GM19099 (cell line): Measurements from ENCODE around the gene KPTN.

Experiments
- POLR2A ChIP-seq: IDR thresholded peaks from 3 replicates; pipeline ENCODE4 v1.6.1; 2011; ENCODE audit warnings: low read depth; ENCODE audit not compliant: insufficient read length; ENCODE audit errors: extremely low read depth

Gene KPTN

GRCh38 chr19:47444388-47444821 lies 39.6 kb downstream of the KPTN start:
- TF ChIP-seq POLR2A: no peak

GRCh38 chr19:47443331-47443730 lies 40.7 kb downstream of the KPTN start:
- TF ChIP-seq POLR2A: no peak

- TF ChIP-seq POLR2A: no peak
These were observed 45.2 kb downstream of the KPTN start for GRCh38 chr19:47438793-47439220.

- TF ChIP-seq POLR2A: no peak
These were observed 46.5 kb downstream of the KPTN start for GRCh38 chr19:47437500-47437899.

GRCh38 chr19:47436712-47437401 lies 47.2 kb downstream of the KPTN start:
- TF ChIP-seq POLR2A: no peak

- no peak for TF ChIP-seq POLR2A
These were observed 48.1 kb downstream of the KPTN start for GRCh38 chr19:47435883-47436417.

GRCh38 chr19:47435196-47435595 lies 48.8 kb downstream of the KPTN start:
- no peak for TF ChIP-seq POLR2A

- no peak for TF ChIP-seq POLR2A
These were observed 49.9 kb downstream of the KPTN start for GRCh38 chr19:47434088-47434487.

- no peak for TF ChIP-seq POLR2A
These were observed 50.9 kb downstream of the KPTN start for GRCh38 chr19:47433121-47433520.

- TF ChIP-seq POLR2A: no peak
These were observed 51.5 kb downstream of the KPTN start for GRCh38 chr19:47432499-47432898.

- no peak for TF ChIP-seq POLR2A
These were observed 51.9 kb downstream of the KPTN start for GRCh38 chr19:47432091-47432490.

- no peak for TF ChIP-seq POLR2A
These were observed 53.8 kb downstream of the KPTN start for GRCh38 chr19:47430041-47430802.

- TF ChIP-seq POLR2A: no peak
These were observed 54.8 kb downstream of the KPTN start for GRCh38 chr19:47429140-47429793.

GRCh38 chr19:47428177-47428894 lies 55.7 kb downstream of the KPTN start:
- no peak for TF ChIP-seq POLR2A
